HL-60/S4 (cell line): ENCODE data around the gene ASIC1.

Experiments
- in situ Hi-C: fragments of 300-500 bp; cut with MboI; formaldehyde crosslinking; loops from 2 replicates; pipeline ENCODE4 v1.14.3; 2022; ENCODE audit warnings: low sequenced_read_pairs

Gene ASIC1

GRCh38 chr12:50059440-50060119 is 2.2 kb downstream of the ASIC1 start:
- in situ Hi-C loops = loop anchor here (25.0 kb wide), 1 partner anchor 97 kb away; the partner anchor contains the start of genes AQP2, AQP5 and AQP6

- in situ Hi-C loops = loop anchor here (25.0 kb wide), 1 partner anchor 98 kb away; the partner anchor contains the start of genes AQP2, AQP5 and AQP6
Measured at GRCh38 chr12:50060120-50060468, 2.7 kb downstream of the ASIC1 start.

- in situ Hi-C loops = loop anchor here (25.0 kb wide), 1 partner anchor 99 kb away; the partner anchor contains the start of genes AQP2, AQP5 and AQP6
Measured at GRCh38 chr12:50061171-50061570, 3.8 kb downstream of the ASIC1 start.

GRCh38 chr12:50061946-50062686 is 4.7 kb downstream of the ASIC1 start:
- in situ Hi-C loops = loop anchor here (25.0 kb wide), 1 partner anchor 100 kb away; the partner anchor contains the start of genes AQP2, AQP5 and AQP6

GRCh38 chr12:50062728-50063460 is 5.5 kb downstream of the ASIC1 start:
- in situ Hi-C loops = loop anchor here (25.0 kb wide), 1 partner anchor 101 kb away; the partner anchor contains the start of genes AQP2, AQP5 and AQP6

- in situ Hi-C loops = loop anchor here (25.0 kb wide), 1 partner anchor 104 kb away; the partner anchor contains the start of genes AQP2, AQP5 and AQP6
Measured at GRCh38 chr12:50065726-50066310, 8.4 kb downstream of the ASIC1 start.

- in situ Hi-C loops = loop anchor here (25.0 kb wide), 1 partner anchor 104 kb away; the partner anchor contains the start of genes AQP2, AQP5 and AQP6
Measured at GRCh38 chr12:50066402-50066801, 9.0 kb downstream of the ASIC1 start.

GRCh38 chr12:50069069-50069468 is 11.7 kb downstream of the ASIC1 start:
- in situ Hi-C loops = loop anchor here (25.0 kb wide), 1 partner anchor 107 kb away; the partner anchor contains the start of genes AQP2, AQP5 and AQP6

GRCh38 chr12:50069539-50069938 is 12.1 kb downstream of the ASIC1 start:
- in situ Hi-C loops = loop anchor here (25.0 kb wide), 1 partner anchor 107 kb away; the partner anchor contains the start of genes AQP2, AQP5 and AQP6

- in situ Hi-C loops = loop anchor here (10.0 to 25.0 kb wide), 2 partner anchors 104 to 108 kb away; partner anchors contain the start of genes AQP2, AQP5 and AQP6
Measured at GRCh38 chr12:50070314-50071060, 13.1 kb downstream of the ASIC1 start.

- in situ Hi-C loops = loop anchor here (10.0 to 25.0 kb wide), 2 partner anchors 102 to 110 kb away; partner anchors contain the start of genes AQP2, AQP5 and AQP6
Measured at GRCh38 chr12:50072198-50072907, 15.0 kb downstream of the ASIC1 start.

GRCh38 chr12:50073206-50073605 is 15.8 kb downstream of the ASIC1 start:
- in situ Hi-C loops = loop anchor here (10.0 to 25.0 kb wide), 2 partner anchors 102 to 111 kb away; partner anchors contain the start of genes AQP2, AQP5 and AQP6

GRCh38 chr12:50073712-50074111 is 16.3 kb downstream of the ASIC1 start:
- in situ Hi-C loops = loop anchor here (10.0 to 25.0 kb wide), 2 partner anchors 101 to 111 kb away; partner anchors contain the start of genes AQP2, AQP5 and AQP6

- in situ Hi-C loops = loop anchor here (10.0 to 25.0 kb wide), 2 partner anchors 100 to 113 kb away; partner anchors contain the start of genes AQP2, AQP5 and AQP6
Measured at GRCh38 chr12:50074936-50075807, 17.8 kb downstream of the ASIC1 start.

- in situ Hi-C loops = loop anchor here (10.0 kb wide), 1 partner anchor 99 kb away; no protein-coding TSS in a partner anchor
Measured at GRCh38 chr12:50075808-50076170, 18.4 kb downstream of the ASIC1 start.

- in situ Hi-C loops = loop anchor here (10.0 kb wide), 1 partner anchor 98 kb away; no protein-coding TSS in a partner anchor
Measured at GRCh38 chr12:50077099-50077498, 19.7 kb downstream of the ASIC1 start.

GRCh38 chr12:50078281-50078680 is 20.9 kb downstream of the ASIC1 start:
- in situ Hi-C loops = loop anchor here (10.0 kb wide), 1 partner anchor 97 kb away; no protein-coding TSS in a partner anchor
